ENCODE results near the gene QPRT. TPM values are rescaled to one million over a fixed set of nuclear protein-coding genes. Genes with fewer than 3 reads are reported as not detected.
"Not testable (repeated sequence)": the region's sequence is repeated elsewhere in the genome, so short reads cannot be mapped to it uniquely, and the experiment has no call there.

QPRT gene
- 4.0 and 9.0 TPM in 2 replicates for total RNA-seq (2014; rRNA removed; shearing (Covaris generic))

DNA sequence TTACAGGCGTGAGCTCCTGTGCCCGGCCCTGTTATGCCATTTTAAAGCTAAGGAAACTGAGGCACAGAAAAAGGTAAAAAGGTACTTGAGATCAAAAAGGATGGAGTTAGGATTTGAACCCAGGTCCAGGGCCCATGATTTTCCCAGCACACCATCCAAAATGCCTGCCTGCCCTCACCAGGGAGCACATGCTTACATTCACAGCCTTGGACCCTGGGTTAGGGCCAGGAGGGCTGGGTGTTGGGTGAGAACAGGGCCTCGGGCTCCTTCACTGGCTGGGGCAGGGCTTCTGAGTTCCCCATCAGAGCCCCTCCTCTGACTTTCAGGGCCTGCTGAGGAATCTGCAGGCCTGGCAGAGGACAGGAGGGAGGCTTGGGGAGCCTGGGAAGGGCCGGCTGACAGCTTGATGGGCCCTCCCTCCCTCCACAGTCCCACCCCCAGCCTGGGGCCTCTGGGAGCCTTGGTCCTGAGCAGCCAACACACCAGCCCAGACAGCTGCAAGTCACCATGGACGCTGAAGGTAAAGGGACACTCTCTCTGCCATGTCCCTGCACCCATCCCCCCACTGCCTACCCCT, at the start of gene QPRT:
Gene QPRT (plus strand): TSS at position 490 of the 577 bp plus-strand sequence. CDS start 18 bp downstream, at position 508.
- peak; percentile 40 for DNase-seq (ENCODE audit: low read depth)

DNA sequence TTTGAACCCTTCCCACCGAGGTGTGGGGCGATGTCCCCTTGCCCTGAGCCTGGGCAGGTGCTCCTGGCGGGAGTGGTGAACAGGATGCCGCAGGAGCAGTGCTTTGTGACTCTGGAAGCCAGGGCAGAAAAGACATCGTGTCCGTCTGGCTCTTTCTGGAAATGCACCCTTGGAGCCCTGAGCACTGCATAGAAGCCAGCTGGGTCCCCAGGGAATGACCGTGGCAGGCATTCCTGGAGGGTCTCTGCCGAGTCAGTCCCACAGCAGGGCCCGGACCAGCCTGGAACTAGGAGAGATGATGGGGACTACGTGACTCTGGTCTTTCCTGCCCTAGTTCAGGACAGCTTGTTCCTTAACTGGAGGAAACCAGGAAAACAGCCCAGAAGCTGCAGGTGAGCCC, 49.7 kb upstream of the QPRT start:
- DNase-seq (ENCODE audit: low read depth): not testable (repeated sequence)

DNA sequence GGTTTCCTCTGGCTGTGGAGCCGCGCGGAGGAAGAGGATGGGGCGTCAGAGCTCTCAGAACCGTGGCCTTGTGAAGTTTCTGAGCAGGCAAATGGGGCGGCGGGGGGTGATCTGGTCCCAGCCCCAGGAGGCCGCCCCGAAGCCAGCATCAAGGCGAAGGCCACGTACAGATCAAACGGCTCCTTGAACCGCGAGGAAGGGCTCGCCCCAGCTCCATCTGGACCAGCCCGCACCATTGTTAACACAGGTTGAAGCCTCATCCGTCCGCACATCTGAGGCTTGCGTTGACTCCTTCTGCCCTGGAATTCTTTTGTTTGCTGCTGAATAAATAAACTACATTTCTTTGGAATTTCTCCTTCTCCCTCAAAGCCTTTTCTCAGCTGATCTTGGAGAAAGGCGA, 47.3 kb upstream of the QPRT start:
- not testable (repeated sequence) for DNase-seq (ENCODE audit: low read depth)

DNA sequence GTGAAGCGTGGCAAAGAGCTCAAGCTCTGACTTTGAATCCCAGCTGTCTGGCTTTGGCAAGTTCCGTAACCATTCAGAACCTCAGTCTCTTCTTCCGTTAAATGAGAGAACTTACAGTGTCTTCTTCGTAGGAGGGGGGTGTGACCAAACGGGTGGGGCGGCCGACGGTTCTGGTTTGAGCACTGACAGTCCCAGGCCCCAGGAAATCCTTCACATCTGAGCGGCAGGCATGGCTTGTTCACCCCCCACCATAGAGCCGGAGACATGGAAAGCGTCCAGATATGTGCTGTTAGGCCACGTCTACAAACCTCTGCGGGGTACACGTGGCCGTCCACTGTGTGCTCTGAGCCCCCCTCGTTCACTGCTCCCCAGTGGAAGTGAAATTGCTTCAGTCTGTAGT, 43.1 kb upstream of the QPRT start:
- not testable (repeated sequence) for DNase-seq (ENCODE audit: low read depth)

DNA sequence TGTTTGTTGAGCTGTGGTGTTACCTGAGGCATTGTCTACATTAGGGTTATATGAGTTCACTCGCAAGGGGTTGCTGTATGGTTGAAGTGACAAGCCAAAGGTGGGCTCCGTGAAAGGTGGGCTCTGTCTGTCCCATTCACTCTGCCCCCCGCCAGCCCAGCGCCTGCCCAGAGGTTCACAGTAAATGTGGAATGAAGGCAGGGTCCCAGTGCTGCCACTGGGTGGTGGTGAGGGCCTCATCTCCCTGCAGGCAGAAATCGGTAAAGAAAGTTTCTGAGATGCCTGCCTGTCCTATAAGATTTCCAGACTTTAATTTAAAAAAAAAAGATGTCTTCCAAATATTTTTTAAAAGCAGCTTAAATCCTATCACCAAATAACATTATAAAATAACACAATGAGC, 42.6 kb upstream of the QPRT start:
- DNase-seq (ENCODE audit: low read depth): not testable (repeated sequence)

DNA sequence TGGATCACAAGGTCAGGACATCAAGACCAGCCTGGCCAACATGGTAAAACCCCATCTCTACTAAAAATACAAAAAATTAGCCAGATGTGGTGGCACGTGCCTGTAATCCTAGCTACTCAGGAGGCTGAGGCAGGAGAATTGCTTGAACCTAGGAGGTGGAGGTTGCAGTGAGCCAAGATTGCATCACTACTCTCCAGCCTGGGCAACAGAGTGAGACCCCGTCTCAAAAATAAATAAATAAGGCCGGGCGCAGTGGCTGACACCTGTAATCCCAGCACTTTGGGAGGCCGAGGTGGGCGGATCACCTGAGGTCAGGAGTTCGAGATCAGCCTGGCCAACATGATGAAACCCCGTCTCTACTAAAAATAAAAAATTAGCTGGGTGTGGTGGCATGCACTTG, 40.2 kb upstream of the QPRT start:
- not testable (repeated sequence) for DNase-seq (ENCODE audit: low read depth)

DNA sequence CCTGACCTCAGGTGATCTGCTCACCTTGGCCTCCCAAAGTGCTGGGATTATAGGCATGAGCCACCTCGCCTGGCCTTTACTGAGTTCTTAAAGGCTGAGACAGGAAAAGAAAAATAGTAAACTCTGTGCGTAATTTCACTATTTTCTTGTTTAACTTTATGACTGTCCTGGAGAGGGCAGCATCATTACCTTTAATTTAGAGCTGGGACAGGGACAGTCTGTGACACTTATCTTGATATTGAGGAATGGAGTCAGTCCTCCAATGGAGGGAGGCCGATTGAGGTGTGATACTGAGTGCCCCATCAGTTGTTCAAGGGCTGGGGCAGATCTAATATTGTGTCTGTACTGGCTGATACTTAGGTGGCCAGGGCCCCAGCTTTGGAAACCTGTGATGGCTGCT, 37.4 kb upstream of the QPRT start:
- peak; percentile 18 for DNase-seq (ENCODE audit: low read depth)

DNA sequence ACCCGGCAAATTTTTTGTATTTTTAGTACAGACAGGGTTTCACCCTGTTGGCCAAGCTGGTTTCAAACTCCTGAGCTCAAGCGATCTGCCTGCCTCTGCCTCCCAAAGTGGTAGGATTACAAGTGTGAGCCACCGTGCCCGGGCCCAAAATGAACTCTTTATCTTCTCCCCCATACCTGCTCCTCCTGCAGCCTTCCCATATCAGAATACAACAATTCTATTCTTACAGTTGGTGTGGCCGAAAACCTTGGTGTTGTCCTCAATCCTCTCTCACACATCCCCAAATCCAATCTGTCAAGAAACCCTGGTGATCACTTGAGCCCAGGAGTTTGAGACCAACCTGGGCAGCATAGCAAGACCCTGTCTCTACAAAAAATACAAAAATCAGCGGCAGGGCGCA, 35.4 kb upstream of the QPRT start:
- no peak for DNase-seq (ENCODE audit: low read depth)

DNA sequence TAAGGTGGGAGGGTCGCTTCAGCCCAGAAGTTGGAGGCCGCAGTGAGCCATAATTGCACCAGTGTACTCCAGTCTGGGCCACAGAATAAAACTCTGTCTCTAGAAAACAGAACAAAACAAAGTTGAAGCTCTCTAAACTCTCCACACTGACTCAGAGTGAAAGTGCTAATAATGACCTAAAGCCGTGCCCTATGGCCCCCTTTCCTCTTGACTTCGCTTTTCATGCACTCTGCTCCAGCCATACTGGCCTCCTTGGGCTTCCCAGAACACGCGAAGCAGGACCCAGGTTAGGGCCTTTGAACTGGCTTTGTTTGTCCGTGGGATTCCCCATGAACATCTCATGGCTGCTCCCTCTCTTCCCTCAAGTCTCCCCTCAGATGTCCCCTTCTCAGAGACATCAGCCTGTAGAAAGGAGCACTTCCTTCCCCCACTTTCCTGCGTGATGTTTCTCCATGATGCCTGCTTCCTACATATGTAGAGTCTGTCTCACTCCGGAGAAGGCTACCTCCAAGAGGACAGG, 34.6 kb upstream of the QPRT start:
- DNase-seq (ENCODE audit: low read depth): no peak

DNA sequence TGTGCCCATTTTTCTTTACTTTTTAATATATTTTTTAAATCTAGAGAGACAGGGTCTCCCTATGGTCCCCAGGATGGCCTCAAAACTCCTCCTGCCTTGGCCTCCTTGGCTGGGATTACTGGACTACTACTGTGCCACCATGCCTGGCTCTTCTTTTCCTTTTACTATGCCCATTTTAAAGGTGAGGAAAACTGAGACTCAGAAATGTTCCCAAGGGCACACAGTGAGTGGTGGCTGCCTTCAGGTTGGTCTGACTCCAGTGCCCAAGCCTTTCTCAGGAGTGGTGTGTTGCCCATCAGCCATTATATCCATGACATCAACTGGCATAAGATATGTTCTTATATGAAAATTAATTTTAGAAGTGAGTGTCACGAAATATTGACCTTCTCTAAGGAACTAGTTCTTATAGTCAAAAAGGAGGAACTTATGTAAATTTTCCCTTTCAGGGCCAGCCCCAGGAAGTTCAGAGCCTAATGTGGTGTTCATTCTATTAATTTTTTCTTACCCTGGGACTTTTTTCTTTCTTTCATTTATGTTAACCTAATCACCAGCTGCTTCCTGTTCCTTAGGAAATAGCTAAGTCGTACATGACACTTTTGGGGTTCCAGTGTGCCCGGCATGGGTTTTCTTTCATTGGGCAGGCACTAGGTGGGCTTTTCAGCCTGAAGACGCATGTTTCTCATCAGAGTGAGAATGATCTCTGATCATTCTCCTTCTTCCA, 33.8 kb upstream of the QPRT start:
- DNase-seq (ENCODE audit: low read depth): no peak

DNA sequence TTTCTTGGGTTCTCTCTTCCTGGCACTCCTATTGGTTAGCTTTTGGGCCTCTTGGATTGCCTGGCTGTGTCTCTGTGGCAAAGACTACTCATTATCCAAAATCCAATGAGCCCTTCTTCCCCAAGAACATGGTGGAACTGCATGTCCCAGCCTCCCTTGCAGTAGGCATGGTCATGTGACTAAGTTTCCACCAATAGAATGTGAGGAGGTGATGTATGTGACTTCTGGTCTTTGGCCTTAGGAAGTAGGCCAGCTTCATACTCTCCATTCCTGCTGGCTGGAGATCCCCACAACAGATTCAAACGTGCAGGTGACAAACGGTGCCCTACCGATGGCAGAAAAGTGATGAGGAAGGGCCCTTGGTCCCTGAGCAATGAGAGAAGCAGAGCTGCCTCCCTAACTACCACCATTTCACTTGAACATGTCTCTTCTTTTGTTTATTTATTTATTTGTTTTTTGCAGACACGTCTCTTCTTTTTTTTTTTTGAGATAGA, 33.2 kb upstream of the QPRT start:
- DNase-seq (ENCODE audit: low read depth): peak; percentile 34

DNA sequence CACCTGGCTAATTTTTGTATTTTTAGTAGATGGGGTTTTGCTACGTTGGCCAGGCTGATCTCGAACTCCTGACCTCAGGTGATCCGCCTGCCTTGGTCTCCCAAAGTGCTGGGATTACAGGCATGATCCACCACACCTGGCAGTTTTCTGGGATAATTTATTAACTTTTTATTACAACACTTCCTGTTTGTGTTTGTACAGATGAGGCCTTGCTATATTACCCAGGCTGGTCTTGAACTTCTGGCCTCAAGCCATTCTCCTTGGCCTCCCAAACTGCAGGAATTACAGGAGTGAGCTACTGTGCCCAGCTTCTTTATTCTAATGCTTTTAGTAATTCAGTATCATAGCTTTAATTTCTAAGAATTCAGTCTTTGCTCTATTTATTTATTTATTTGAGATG, 32.0 kb upstream of the QPRT start:
- DNase-seq (ENCODE audit: low read depth): no peak

DNA sequence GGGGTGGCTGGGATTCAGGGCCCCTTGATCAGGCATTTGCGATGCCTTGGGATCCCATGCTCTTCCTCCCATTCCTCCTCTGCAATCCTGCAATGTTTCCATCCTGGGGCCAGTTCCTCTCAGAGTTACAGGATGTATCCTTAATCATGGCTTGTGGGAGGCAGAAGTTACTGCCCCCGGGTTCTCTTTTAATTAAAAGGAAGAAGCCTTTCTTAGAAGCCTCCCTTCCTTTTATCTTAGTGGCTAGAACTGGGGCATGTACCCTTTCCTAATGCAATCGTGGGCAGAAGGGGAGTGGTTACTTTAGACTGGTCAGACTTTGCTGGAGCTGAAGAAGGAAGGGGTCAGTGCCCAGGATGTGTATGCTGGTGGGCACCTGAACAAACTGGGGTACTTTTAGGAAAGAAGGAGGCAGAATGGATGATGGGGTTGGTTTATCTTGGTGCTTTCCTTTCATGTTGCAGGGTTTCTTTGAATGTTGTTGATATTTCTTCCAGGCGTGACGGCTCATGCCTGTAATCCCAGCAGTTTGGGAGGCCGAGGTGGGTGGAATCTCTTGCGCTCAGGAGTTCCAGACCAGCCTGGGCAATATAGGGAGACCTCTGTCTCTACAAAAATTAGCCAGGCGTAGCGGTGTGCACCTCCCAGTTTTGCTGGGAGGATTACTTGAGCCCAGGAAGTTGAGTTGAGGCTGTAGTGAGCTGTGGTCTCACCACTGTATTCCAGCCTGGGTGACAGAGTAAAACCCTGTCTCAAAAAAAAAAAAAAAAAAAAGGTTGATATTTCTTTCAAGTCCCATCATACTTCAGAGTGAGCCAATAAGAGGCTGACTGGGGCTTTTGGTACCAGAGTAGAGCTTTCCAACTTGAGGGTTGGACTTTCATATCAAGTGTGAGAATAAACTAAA, 29.1 kb upstream of the QPRT start:
- DNase-seq (ENCODE audit: low read depth): no peak

DNA sequence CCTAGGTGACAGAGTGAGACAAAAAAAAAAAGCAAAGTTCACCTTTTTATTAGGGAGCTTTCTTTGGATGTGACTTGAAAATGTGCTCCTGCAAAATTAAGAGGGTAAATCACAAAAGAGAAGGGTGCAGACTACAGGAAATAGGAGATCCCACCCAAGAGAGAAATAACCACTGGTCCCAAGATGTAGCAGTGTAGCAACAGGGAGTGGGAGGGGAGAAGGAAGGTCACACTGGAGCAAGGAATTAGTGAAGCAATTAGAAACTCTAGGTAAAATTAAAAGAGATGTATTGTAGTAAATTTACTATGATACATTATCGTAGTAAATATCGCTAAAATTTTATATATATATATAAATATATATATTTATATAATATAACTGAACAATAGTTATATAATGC, 28.2 kb upstream of the QPRT start:
- no peak for DNase-seq (ENCODE audit: low read depth)

DNA sequence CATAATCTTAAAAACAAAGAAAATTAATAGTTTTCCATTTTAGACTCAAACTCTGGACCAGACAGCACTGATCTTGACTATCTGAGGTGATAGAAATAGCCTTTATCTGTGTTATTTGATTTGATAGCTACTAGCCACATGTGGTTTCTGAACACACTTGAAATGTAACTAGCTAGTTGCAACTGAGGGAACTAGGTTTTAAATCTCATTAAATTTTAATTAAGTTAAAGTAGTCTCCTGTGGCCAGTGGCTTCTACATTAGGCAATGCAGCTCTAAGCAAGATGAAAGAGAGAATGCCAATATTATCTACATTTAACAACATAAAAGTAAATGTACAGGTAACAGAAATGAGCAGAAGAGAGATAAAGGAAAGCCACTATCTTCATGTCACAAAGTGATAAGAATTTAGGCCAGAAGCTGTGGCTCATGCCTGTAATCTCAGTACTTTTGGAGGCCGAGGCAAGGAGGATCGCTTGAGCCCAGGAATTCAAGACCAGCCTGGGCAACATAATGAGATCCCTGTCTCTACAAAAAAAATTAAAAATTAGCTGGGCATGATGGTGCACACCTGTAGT, 27.1 kb upstream of the QPRT start:
- no peak for DNase-seq (ENCODE audit: low read depth)

DNA sequence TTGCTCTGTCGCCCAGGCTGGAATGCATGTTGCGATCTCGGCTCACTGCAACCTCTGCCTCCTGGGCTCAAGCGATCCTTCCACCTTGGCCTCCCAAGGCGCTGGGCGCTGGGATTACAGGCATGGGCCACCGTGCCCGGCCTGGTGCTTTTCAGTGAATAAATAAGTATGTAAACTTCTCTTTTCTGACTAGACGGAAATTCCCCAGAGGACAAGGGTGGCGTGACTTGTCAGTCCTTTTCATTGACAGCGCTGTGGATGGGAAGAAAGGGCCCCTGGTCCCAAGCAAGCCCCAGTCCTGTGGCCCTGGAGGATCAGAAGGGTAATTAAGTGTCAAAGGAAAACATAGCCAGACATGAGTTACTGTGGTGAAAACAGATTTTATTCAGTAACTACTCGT, 25.5 kb upstream of the QPRT start:
- no peak for DNase-seq (ENCODE audit: low read depth)

DNA sequence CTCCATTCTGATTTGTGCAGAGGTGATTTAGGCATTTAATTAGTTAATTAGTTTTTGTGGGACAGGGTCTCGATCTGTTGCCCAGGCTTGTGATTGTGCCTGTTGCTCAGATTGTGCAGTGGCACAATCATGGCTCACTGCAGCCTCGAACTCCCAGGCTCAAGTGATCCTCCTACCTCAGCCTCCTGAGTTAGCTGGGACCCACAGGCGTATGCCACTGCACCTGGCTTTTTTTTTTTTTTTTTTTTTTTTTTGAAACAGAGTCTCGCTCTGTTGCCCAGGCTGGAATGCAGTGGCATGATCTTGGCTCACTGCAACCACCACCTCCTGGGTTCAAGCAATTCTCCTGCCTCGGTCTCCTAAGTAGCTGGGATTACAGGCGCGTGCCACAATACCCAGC, 25.1 kb upstream of the QPRT start:
- DNase-seq (ENCODE audit: low read depth): not testable (repeated sequence)

DNA sequence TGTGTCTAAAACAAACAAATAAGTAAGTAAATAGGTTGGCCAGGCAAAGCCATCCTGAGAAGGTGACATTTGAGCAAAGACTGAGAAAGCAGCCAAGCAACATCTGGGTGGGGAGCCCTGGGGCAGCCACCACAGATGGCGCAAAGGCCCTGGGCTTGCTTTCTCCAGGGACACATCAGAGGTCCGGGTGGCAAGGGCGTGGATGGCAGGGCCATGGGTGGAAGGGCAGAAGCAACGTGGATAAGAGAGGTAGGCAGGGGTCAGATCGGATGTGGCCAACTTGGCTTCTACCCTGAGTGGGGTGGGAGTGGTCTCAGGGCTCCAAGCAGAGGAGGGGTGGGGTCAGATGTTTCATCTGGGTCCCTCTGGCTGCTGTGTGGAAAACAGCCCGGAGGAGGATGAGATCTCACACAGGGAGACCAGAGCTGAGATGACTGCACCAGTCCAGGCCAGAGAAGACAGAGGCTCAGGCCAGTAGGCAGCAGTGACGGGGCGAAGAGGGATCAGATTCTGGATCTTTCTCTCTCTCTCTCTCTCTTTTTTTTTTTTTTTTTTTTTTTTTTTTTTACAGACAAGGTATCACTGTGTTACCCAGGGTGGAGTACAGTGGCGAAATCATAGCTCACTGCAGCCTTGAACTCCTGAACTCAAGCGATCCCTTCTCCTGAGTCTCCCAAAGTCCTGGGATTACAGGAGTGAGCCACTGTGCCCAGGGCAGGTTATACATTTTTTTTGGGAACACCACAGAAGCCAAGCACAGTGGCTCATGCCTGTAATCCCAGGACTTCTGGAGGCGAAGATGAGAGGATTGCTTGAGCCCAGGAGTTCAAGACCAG, 22.1 kb upstream of the QPRT start:
- DNase-seq (ENCODE audit: low read depth): no peak

DNA sequence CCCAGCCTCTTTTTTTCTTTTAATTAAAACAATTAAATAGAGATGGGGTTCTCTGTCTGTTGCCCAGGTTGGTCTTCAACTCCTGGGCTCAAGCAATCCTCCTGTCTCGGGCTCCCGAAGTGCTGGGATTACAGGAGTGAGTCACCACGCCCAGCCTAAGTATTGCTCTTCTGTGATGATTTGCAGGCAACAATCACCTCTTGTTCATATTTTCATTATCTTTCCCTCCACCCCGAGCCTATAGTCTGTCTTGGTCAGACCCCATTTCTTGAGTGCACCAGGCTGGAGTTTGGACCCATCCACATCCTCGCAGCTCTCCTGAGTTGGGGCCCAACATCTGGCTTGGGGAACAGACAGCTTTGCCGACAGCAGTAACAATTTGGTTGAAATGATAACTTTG, 20.3 kb upstream of the QPRT start:
- peak; percentile 15 for DNase-seq (ENCODE audit: low read depth)

DNA sequence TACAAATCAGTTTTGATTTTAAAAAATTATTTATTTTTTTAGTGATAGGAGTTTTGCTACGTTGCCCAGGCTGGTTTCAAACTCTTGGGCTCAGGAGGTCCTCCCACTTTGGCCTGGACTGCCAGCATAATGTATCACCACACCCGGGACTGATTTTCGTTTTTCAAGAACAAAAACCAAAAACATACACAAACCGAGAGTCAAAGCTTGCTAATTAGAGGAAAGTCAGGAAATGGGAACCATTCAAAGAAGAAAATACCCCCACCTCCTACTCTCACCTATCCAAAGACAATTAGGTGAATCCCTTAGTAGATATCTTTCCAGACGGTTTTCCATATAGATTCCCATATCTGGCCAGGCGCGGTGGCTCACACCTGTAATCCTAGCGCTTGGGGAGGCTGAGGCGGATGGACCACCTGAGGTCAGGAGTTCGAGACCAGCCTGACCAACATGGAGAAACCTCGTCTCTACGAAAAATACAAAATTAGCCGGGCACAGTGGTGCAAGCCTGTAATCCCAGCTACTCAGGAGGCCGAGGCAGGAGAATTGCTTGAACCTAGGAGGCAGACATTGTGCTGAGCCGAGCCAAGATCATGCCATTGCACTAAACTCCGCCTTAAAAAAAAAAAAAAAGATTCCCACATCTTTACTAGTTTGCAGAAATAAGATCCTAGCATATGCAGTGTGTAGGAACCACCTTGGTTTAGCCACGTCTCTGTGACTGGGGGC, 16.8 kb upstream of the QPRT start:
- no peak for DNase-seq (ENCODE audit: low read depth)

DNA sequence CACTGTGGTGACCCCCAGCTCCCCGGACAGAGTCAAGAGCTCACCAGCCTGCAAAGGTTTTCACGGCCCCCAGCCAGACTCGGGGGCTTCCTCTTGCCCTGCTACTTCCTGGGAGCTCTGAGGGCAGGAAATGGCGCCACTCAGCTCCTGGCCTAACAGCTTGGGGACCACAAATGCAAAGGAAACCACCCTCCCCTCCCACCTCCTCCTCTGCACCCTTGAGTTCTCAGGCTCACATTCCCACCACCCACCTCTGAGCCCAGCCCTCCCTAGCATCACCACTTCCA, 16.3 kb upstream of the QPRT start:
- no peak for DNase-seq (ENCODE audit: low read depth)
